ENCODE measurements around the gene CUBN. TPM values are rescaled to one million over a fixed set of nuclear protein-coding genes. Genes with fewer than 3 reads are reported as not detected.

Gene CUBN
- total RNA-seq, 1 donor from 2014 or later = 2.0 TPM

DNA sequence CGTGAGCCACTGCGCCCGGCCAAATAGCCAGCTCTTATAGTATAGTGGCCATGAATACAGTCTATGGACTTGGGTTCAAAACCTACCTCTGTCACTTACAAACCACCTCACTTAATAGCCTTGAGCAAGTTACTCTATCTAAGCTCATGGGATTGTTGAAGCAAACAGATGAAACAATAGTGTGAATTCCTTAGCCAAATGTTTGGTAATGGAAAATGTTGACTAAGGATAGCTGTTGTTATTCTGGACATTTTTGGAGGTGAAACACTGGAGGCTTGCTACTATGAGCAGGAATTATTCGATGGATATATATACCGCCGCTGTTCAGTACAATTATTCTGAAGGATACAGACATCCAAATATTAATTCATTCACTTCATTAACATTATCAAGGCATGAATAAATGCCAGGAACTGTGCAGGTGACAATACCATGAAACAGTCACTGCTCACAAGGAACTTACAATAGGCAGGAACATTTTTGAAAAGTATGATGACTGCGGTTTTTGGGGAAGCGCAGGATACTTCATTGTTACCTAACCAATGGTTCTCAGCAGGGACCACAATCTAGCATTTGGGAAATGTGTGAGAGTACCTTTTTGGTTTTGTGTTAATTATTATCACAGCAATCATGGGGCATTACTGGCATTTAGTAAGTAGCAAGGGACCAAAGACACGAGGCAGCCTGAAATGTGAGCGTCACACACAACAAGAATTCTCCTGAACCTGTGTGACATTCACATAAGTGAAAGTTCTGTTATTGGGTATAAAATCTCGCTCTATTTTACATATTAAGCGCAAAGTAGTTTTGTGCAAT, 55.7 kb downstream of the CUBN start:
- DNase-seq (ENCODE audit: low read depth, low spot score) = no peak

DNA sequence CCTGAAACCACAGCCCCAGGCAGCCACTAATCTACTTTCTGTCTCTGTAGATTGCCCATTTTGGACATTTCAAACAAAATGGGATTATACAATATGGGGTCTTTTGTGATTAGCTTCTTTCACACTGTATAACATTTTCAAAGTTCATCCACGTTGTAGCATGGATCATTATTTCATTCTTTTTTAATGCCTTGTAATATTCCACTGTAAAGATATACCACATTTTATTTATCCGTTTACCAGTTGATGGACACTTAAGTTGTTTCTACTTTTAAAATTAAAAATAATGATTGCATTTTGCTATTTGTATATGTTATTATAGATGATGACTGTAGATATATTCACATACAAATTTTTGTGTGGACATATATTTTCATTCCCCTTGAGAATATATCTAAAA, 60.7 kb downstream of the CUBN start:
- DNase-seq (ENCODE audit: low read depth, low spot score) = no peak

DNA sequence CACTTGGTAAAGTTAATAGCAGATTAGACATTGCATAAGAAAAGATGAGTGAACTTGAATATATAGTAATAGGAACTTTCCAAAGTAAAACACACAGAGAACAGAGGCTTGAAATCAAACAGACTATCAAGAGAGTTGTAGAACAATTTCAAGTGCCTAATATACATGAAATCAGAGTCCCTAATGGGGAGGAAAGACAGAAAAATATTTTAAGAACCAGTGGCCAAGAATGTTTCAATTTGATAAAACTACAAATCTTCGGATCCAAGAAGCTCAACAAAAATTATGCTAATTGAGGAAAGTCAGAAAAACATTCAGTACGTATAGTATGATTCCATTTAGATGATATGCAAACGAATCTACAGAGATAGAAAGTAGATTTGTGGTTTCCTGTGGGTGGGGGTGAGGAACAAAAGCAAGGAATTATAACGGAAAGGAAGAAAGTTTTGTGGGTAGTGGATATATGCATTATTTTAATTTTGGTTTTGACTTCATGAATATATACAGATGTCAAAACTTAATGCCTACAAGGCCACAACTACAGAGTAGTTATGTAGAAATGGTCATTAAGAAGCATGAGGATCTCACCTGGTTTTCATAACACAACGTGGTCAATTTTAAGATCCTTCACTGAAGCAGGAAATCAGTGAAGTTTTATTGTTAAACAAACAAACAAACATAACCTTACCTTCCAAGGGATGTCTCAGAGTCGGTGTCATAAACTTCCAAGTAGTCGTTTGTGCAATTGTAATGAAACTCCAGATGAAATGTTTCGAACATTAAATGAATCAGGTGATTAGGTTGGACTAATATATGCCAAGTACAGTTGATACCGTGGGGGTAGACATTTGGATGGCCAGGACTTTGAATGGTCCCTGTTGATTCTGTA, 62.0 kb downstream of the CUBN start:
- no peak for DNase-seq (ENCODE audit: low read depth, low spot score)

DNA sequence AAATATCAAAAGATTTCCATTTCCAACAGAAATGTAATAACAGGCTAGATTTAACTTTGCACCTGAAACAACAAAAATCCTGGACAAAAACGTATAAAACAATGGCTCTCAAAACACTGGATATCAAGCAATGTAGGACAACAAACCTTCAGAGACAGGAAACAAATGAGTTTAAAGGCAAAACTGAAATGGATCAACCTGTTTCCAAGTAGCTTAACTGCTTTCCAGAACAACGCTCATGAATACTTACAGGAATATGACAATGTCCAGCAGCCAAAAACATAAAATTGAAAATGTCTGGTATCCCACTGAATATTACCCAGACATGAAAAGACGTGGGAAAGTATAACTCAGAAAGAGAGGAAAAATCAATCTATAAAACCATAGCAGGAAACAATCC, 62.8 kb downstream of the CUBN start:
- DNase-seq (ENCODE audit: low read depth, low spot score) = no peak

DNA sequence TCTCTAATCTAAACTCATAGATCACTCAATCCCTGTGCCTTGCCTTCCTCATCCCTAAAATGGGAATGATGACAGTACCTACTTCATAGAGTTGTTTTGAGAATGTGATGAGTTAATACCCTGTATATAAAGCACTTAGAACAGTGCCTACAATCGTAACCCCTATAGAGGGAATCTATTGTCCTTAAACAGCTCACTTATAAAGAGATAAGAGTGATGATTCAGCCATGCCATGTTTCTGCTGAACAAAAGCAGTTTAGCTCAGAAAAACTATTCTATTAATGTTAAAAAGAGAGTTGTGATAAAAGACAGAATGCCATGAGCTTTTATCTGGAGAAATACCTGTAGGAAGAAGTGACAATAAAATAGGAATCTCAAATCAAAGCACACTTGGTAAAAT, 63.6 kb downstream of the CUBN start:
- no peak for DNase-seq (ENCODE audit: low read depth, low spot score)

DNA sequence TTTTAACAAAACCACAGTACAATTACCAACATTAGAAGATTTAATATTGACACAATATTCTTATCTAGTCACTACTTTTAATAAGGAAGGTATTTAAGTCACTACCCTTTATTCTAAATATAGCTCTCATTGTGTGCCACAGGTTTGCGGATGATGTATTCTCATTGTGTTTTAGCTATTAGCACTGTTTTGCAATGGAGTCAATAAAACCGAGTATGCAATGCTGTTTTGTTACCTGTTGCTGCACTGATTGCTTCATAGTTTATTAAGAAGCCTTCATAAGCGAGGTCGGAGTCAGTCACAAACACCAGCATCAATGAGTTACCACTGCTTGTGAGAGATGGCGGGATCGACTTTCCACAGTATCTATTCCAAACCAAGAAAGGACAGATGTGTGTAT, 64.3 kb downstream of the CUBN start:
- DNase-seq (ENCODE audit: low read depth, low spot score) = no peak

DNA sequence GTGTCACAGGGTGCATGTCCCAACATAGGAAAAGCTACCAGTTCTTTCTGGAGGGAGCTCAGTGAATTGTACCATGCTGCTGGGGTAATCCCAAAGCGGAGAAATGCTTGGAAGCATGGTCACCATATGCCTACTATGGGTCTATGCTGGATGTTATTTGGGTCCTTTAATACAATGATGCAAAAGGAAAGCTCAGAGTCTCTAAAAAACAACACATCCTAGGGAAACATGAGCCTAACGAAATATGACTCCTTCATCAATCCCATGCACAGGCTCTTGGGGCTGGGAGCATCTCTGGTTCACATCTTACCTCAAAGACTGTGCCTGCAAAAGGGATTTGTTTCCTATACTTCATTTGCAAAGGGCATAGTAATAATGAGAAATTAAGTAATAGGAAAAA, 65.2 kb downstream of the CUBN start:
- no peak for DNase-seq (ENCODE audit: low read depth, low spot score)

DNA sequence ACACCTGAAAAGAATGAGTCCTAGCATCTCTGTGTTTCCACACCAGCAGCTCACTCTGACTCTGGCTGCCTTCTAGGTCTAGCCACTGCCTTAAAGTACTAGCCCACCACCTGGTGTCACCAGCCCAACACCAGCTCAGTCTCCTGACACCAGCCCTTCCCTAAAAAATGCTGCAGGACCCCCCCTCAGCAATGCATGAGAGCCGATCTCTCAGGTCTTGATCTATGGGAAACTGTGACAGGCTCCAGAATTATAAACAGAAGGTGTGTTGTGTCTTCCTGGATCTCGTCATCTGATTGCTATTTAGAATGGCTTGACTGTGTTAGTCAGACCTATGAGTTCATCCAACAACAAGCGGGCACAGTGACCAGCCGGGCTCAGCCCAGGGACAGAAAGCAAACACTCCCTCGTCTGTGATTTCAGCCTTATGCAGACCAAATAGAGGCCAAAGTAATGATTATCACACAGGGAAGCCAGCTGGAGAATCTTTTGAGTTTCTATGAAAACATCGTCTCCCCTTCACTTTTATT, 66.6 kb downstream of the CUBN start:
- DNase-seq (ENCODE audit: low read depth, low spot score) = peak; percentile 82

DNA sequence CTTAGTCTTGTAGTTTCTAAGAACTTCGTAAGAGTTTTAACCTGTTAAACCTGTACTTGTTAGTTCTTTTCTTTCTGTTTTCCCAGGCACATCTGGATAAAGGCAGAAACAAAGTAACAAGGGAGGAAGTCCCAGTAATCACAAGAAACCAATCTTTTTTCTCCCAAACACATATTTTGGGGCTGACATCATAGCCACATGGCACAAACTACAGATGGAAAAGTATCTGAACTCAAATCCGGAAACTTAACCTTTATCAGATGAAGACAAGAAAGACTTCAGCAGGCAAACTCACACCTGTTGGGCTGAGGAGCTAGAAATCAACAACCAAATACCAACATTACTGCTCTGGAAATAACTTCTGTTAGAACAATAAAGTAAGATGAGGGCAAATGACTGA, 67.1 kb downstream of the CUBN start:
- DNase-seq (ENCODE audit: low read depth, low spot score) = peak; percentile 84

DNA sequence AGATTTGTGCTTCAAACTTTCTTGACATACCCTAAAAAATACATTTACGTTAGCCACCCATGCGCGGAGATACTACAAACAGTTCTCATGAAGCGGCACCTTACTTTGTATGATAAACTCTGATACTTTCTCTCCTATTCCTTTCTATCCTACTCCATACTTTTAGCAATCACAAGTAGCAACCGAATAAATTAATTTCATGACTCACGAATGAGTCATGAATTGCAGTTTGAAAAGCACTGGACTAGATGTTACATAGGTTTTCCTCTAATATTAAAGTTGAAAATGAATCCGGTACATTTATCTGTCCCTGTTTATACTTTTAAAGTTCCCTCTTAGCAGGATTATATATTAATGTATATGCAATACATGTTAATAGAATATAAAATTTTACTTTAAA, 67.6 kb downstream of the CUBN start:
- DNase-seq (ENCODE audit: low read depth, low spot score) = no peak

DNA sequence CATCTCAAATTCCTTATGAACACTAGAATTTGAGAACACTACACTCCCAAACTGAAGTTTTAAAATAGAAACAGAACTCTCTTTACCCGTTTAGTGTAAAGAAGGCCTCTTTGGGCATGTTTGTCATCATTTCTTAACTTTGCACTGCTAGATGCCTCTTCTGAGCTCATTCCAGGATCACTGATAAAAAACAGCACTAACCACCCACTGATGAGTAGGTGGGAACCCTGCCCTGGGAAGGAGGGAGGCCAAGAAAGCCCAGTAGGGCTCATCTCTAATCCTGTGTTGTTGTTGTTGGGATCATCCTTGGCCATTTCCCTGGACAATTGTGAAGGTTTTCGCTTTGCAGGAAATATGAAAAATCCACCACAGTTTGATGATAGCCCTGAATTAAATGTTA, 68.2 kb downstream of the CUBN start:
- DNase-seq (ENCODE audit: low read depth, low spot score) = no peak

DNA sequence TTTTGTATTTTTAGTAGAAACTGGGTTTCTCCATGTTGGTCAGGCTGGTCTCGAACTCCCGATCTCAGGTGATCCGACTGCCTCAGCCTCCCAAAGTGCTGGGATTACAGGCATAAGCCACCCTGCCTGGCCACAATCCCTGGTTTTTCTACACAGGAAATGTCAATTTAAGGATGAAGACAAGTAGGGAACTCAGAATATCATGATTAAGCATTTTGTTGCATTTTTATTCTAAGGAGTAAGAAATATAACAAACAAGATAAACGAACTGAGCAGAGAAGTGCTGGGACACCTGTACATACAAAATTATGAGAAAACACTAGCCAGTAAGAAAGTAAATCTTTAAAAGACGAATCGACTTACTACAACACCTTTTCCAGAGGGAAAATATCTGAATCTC, 69.3 kb downstream of the CUBN start:
- DNase-seq (ENCODE audit: low read depth, low spot score) = no peak

DNA sequence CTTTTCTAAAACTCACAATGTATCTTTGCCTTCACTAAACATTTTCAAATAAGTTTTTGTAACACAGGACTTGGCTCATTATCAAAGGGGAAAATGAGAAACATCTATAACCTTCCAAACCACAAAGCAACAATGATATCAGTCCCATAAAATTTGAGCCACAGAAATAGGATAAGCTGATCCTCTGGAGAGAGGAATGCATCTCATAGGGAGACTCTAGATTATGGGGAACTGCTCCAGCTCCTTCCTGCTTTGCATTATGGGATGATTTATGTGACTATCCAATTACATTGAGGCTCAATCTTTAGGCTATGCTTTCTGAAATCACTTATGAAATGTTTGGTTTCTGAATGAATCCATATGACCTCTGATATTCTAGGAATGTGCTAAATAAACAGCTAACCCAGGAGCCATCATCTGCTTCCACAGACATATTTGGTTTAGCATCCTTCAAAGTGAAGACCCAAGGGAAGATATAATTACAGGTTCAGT, 70.4 kb downstream of the CUBN start:
- no peak for DNase-seq (ENCODE audit: low read depth, low spot score)

DNA sequence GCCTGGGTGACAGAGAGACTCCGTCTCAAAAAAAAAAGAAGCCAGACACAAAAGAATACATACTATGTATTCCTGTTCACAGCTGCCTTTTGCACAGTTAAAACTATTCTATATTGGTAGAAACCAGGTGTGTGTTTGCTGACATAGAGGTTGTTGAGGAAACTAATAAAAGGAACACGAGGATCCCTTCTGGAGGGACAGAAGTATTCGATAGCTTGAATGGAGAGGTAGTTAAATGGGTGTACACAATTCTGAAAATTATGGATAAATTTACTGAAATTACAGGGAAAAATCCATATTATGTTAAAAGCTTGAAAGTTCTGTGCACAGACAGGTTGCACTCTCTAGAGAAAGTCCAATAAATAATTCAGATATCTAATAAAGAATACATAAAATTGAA, 71.5 kb downstream of the CUBN start:
- DNase-seq (ENCODE audit: low read depth, low spot score) = no peak

DNA sequence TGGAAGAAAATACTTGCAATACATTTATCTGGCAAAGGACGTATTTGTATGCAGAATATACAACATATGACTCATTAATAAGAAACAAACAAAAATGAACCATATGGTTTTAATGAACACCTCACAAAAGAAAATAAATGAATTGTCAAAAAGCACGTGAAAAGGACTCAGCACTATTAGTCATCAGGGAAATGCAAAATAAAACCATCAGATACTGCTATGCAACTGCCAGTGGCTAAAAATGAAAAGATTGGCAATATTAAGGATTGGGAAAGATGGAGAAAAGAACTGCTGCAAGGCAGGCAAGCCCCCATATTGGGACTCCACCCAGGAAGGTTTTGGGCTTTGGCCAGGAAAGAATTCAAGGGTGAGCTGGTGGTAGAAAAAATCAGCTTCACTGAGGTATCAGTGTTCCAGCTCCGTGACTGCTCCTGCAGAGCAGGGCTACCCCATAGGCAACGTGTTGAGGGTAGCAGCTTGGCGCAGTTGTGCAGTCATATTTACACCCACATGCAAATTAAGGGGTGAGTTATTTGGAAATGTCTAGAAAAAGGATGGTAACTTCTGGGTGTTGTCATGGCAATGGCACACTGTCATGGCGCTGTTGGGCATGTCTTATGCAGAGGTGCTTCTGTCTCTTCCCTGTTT, 72.7 kb downstream of the CUBN start:
- no peak for DNase-seq (ENCODE audit: low read depth, low spot score)

DNA sequence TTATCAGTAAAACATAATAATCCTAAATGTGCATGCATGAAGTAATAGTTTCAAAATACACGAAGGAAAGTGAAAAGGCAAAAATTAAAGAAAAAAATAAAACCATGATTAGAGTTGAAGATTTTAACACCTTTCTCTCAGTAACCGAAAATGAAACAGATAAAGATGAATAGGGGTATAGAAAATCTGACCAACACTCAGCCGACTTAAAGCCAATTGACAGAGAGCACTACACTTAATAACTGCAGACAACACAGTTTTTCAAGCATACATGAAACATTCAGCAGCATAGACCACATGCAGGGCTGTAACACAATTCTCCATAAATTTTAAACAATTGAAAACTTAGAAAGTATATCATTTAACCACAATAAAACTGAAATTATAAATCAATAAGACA, 76.1 kb downstream of the CUBN start:
- no peak for DNase-seq (ENCODE audit: low read depth, low spot score)

DNA sequence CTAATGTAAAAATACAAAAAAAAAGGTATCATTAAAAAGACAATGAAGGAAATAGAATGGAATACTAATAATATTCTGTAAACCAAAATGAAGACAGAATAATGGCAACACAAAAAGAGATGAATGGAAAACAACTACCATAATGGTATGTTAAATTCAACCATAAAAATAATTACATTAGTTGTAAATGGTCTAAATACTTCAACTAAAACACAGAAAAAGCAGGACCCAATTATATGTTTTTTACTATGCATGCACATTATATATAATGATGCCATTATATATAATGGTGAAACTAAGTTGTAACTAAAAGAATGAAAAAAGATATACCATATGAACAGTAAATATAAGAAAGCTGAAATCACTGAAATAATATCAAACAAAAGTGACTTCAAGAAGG, 76.5 kb downstream of the CUBN start:
- no peak for DNase-seq (ENCODE audit: low read depth, low spot score)

DNA sequence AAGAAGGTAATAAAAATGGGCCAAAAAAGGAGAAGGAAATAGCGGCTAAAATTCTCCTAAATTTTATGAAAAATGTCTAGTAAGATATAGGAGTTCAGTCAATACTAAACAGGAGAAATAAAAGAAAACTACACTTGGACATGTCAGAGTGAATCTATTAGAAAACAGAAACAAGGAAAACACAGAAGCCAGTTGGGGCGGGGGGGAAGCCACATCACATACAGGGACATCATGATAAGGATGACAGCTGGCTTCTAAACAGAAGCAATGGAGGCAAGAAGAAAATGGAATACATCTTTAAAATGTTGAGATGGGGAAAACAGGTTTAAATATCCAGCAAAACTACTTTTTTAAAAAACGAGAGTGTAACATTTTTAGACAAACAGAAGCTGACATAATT, 77.8 kb downstream of the CUBN start:
- no peak for DNase-seq (ENCODE audit: low read depth, low spot score)

DNA sequence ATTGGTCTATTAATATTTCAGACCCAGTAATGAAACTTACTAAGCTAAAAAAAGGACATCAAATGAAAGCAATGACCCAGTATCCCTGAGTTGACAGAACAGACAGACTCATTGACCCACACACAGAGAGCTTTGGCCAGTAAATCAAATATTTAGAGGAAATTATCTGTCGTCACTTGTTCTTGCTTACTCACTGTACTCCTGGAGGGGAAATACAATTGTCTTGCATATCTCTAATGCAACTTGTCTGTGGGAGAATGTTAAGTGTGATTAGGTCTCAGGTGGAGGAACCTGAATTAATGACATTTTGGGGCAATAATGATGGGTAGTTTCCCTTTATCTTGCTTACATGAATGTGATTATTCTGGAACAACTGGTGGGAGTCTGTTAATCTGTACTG, 80.4 kb downstream of the CUBN start:
- no peak for DNase-seq (ENCODE audit: low read depth, low spot score)

DNA sequence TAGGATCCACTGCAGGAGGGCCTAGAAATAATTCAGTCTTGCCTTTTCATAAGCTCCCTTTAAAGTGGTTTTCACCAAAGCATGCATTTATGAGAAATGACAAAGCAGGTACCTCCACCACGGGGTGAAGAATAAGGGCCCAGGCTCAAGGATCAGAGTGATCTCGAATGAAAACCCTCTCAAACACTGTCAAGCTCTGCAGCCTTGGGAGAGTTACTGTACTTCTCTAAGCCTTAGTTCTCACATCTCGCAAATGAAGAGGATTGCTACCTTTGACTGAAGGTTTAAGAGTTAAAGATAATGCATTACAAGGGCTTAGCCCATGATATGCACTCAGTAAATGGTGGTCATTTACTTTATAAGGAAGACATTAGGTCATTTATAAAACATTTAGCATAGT, 81.7 kb downstream of the CUBN start:
- DNase-seq (ENCODE audit: low read depth, low spot score) = no peak

DNA sequence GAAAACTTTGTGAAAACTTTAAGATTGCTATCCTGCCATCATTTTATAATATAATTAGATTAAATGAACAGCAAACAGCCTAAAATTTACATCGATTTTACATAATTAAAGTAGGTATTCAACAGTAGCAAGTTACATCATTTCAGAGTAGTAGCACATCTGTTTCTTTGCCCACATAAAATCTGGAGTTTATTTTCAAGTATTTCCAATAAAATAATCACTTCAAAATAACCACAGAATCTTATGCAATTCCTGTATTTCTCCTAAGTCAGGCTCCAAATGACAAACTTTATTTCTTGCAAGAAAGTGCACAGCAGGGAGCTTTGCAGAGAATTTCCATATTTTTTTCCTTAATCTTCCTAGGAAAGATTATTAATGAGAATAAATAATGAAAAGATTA, 82.6 kb downstream of the CUBN start:
- no peak for DNase-seq (ENCODE audit: low read depth, low spot score)

DNA sequence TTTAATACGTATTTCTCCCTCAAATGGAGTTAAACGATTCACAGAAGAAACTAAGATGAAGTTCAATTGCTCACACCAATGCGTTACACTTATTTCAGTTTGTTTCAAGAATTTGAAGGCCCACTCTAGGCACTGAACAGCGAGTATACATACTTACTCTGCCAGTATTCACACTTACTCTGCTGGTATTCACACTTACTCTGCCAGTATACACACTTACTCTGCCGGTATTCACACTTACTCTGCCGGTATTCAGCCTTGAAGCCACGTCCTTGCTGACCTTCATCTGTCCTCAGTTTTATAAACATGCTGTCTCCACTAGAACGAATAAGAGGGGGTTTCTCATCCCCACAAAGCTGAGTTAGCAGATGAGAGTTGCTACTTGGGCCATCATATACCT, 86.0 kb downstream of the CUBN start:
- DNase-seq (ENCODE audit: low read depth, low spot score) = no peak

Measured in pulmonary artery endothelial cell (primary cell).